K562 (cell line): Measurements from ENCODE around the gene GJC2. TPM values are rescaled to one million over a fixed set of nuclear protein-coding genes. Genes with fewer than 3 reads are reported as not detected.

Experiments
- BMI1 ChIP-seq: fragments of 150-350 bp; IDR thresholded peaks from 2 replicates; pipeline ENCODE4 v1.6.1; 2014; ENCODE audit warnings: low read length
- HSF4 ChIP-seq: fragments of 250-450 bp; sonication (Bioruptor Pico); IDR thresholded peaks from 2 replicates; pipeline ENCODE4 v2.1.2; 2022; ENCODE audit warnings: mild to moderate bottlenecking, moderate library complexity, borderline replicate concordance
- MTA1 ChIP-seq: fragments of 450-650 bp; IDR thresholded peaks from 2 replicates; pipeline ENCODE4 v1.6.1; 2017; ENCODE audit warnings: borderline replicate concordance
- NBN ChIP-seq: fragments of 450-650 bp; IDR thresholded peaks from 2 replicates; pipeline ENCODE4 v1.6.1; 2016; ENCODE audit warnings: low read depth, mild to moderate bottlenecking
- POLR2A ChIP-seq: fragments of 450-650 bp; conservative IDR thresholded peaks from 2 replicates; pipeline ENCODE4 v1.6.1; 2016
- ZNF197 ChIP-seq: fragments of 200-800 bp; sonication (Bioruptor generic); IDR thresholded peaks from 2 replicates; pipeline ENCODE4 v1.6.1; 2016; ENCODE audit warnings: low read depth, missing genetic modification characterization, missing compliant biosample characterization
- ZNF23 ChIP-seq: fragments of 250-450 bp; sonication (Bioruptor Pico); IDR thresholded peaks from 2 replicates; pipeline ENCODE4 v1.4.0; 2020; ENCODE audit warnings: mild to moderate bottlenecking
- ZNF561 ChIP-seq: fragments of 450-650 bp; formaldehyde crosslinking; conservative IDR thresholded peaks from 2 replicates; pipeline ENCODE4 v1.4.0; 2020; ENCODE audit warnings: mild to moderate bottlenecking, moderate library complexity
- polyA plus RNA-seq, 8 experiments: library from polyadenylated mRNA; depleted of rRNA in 4 of 8; stranded (reverse) in 5 of 8; unstranded in 3 of 8; fragments of >200 nt; fragmentation: Nextera tagmentation in 2 of 8; fragmentation: Illumina TruSeq in 1 of 8; extraction: Ambion mirVana in 2 of 8; extraction: Trizol in 1 of 8; gene quantifications; 2 replicates each; pipeline versions ENCODE4 v1.2.1 to v1.2.3, GENCODE V29; 2011 to 2014; ENCODE audit warnings: inconsistent platforms in 1 of 8, missing spikeins in 1 of 8
- total RNA-seq, 7 experiments: library from RNA; depleted of rRNA in 6 of 7; stranded (reverse); fragments of >200 nt in 6 of 7; fragmentation: Illumina TruSeq in 2 of 7; extraction: Trizol in 2 of 7; gene quantifications; 2 replicates each; pipeline versions ENCODE4 v1.2.1 to v1.2.3, GENCODE V29; 2011 to 2021; ENCODE audit warnings: low replicate concordance in 1 of 7
- TF ChIP-seq, protein P1 (sequence below): sonication (generic); formaldehyde crosslinking; IDR thresholded peaks from 2 replicates; pipeline ENCODE4 v1.8.1; 2023; ENCODE audit warnings: missing genetic modification reagents, mild to moderate bottlenecking, borderline replicate concordance
- TF ChIP-seq, protein P2 (sequence below), 2 experiments: fragments of 450-650 bp in 1 of 2; sonication (generic) in 1 of 2; formaldehyde crosslinking in 1 of 2; IDR thresholded peaks in 1 of 2; conservative IDR thresholded peaks in 1 of 2; 2 replicates each; pipeline versions ENCODE4 v1.6.1 to v1.8.1; 2016 to 2023; ENCODE audit warnings: mild to moderate bottlenecking in 2 of 2, moderate library complexity in 2 of 2, inconsistent platforms in 1 of 2, missing genetic modification reagents in 1 of 2
- TF ChIP-seq, protein P3 (sequence below): fragments of 250-450 bp; sonication (Bioruptor Pico); IDR thresholded peaks from 2 replicates; pipeline ENCODE4 v1.4.0; 2020; ENCODE audit warnings: borderline replicate concordance
- TF ChIP-seq, protein P4 (sequence below): fragments of 450-650 bp; IDR thresholded peaks from 2 replicates; pipeline ENCODE4 v1.6.1; 2018; ENCODE audit not compliant: partially characterized antibody
- TF ChIP-seq, protein P5 (sequence below): fragments of 250-450 bp; sonication (Bioruptor Pico); IDR thresholded peaks from 2 replicates; pipeline ENCODE4 v1.5.1; 2021; ENCODE audit warnings: mild to moderate bottlenecking

Gene GJC2
- total and polyA plus RNA-seq, 9 of the 15 experiments (the other 6 are each of a cell fraction or from before 2014, with no cell fraction given): 0.03 to 0.62 (median 0.11) TPM; not detected in 2

DNA sequence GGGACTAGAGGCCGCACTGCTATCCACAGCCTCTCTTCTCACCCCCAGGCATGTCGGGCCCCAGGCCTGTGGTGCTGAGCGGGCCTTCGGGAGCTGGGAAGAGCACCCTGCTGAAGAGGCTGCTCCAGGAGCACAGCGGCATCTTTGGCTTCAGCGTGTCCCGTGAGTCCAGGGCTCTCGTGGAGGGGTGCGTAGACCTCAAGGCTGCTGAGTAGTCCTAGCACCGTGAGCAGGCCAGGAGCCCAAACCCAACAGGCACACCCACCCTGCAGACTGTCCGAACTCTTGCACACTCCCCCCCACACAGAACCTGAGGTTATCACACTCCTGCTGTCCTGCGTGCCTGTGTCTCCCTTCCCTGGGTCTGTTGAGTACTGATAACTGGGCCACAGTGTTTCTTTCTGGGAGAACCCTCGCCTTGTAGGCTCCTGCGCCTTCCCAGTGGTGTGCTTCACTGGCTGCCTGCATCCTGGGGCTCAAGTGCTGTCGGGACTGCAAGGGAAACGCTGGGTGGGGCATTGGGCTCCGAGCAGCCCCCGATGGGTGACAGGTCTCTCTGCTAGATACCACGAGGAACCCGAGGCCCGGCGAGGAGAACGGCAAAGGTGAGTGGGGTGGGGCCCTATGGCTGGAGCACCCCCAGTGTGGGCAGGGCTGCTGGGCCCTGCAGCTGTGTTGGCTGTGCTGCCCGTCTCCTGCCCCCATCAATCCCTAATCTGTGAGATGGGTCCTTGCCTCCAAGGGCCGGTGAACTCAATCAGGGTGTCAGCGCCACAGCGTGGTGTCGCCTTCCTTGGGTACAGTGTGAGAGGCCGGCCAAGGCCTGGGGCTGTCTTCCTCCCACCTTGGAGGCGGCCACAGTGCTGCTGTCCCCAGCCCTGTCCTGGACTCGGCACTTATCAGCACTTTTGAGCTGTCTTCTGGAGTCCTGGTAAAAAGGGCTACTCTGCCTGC lies 4.0 kb upstream of the GJC2 start (continued):
- TF ChIP-seq, protein P1, sequence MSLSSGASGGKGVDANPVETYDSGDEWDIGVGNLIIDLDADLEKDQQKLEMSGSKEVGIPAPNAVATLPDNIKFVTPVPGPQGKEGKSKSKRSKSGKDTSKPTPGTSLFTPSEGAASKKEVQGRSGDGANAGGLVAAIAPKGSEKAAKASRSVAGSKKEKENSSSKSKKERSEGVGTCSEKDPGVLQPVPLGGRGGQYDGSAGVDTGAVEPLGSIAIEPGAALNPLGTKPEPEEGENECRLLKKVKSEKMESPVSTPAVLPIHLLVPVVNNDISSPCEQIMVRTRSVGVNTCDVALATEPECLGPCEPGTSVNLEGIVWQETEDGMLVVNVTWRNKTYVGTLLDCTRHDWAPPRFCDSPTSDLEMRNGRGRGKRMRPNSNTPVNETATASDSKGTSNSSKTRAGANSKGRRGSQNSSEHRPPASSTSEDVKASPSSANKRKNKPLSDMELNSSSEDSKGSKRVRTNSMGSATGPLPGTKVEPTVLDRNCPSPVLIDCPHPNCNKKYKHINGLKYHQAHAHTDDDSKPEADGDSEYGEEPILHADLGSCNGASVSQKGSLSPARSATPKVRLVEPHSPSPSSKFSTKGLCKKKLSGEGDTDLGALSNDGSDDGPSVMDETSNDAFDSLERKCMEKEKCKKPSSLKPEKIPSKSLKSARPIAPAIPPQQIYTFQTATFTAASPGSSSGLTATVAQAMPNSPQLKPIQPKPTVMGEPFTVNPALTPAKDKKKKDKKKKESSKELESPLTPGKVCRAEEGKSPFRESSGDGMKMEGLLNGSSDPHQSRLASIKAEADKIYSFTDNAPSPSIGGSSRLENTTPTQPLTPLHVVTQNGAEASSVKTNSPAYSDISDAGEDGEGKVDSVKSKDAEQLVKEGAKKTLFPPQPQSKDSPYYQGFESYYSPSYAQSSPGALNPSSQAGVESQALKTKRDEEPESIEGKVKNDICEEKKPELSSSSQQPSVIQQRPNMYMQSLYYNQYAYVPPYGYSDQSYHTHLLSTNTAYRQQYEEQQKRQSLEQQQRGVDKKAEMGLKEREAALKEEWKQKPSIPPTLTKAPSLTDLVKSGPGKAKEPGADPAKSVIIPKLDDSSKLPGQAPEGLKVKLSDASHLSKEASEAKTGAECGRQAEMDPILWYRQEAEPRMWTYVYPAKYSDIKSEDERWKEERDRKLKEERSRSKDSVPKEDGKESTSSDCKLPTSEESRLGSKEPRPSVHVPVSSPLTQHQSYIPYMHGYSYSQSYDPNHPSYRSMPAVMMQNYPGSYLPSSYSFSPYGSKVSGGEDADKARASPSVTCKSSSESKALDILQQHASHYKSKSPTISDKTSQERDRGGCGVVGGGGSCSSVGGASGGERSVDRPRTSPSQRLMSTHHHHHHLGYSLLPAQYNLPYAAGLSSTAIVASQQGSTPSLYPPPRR (CRISPR knock-in tag): no peak
- TF ChIP-seq ZNF561 (CRISPR knock-in tag) (no peak), MTA1 (peak; percentile 89), ZNF197 (CRISPR knock-in tag) (no peak), HSF4 (no peak), NBN (peak; percentile 81; the same call in 1 of the 2 replicates), POLR2A (no peak), BMI1 (no peak), ZNF23 (CRISPR knock-in tag) (no peak)
- TF ChIP-seq, protein P2, sequence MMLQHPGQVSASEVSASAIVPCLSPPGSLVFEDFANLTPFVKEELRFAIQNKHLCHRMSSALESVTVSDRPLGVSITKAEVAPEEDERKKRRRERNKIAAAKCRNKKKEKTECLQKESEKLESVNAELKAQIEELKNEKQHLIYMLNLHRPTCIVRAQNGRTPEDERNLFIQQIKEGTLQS (IDR thresholded peaks at IDR 0.05): no peak
- TF ChIP-seq, protein P2 (CRISPR knock-in tag; conservative IDR thresholded peaks at IDR 0.05): no peak
- TF ChIP-seq, protein P3, sequence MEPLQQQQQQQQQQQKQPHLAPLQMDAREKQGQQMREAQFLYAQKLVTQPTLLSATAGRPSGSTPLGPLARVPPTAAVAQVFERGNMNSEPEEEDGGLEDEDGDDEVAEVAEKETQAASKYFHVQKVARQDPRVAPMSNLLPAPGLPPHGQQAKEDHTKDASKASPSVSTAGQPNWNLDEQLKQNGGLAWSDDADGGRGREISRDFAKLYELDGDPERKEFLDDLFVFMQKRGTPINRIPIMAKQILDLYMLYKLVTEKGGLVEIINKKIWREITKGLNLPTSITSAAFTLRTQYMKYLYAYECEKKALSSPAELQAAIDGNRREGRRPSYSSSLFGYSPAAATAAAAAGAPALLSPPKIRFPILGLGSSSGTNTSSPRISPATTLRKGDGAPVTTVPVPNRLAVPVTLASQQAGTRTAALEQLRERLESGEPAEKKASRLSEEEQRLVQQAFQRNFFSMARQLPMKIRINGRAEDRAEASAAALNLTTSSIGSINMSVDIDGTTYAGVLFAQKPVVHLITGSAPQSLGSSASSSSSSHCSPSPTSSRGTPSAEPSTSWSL (CRISPR knock-in tag): no peak
- TF ChIP-seq, protein P4, sequence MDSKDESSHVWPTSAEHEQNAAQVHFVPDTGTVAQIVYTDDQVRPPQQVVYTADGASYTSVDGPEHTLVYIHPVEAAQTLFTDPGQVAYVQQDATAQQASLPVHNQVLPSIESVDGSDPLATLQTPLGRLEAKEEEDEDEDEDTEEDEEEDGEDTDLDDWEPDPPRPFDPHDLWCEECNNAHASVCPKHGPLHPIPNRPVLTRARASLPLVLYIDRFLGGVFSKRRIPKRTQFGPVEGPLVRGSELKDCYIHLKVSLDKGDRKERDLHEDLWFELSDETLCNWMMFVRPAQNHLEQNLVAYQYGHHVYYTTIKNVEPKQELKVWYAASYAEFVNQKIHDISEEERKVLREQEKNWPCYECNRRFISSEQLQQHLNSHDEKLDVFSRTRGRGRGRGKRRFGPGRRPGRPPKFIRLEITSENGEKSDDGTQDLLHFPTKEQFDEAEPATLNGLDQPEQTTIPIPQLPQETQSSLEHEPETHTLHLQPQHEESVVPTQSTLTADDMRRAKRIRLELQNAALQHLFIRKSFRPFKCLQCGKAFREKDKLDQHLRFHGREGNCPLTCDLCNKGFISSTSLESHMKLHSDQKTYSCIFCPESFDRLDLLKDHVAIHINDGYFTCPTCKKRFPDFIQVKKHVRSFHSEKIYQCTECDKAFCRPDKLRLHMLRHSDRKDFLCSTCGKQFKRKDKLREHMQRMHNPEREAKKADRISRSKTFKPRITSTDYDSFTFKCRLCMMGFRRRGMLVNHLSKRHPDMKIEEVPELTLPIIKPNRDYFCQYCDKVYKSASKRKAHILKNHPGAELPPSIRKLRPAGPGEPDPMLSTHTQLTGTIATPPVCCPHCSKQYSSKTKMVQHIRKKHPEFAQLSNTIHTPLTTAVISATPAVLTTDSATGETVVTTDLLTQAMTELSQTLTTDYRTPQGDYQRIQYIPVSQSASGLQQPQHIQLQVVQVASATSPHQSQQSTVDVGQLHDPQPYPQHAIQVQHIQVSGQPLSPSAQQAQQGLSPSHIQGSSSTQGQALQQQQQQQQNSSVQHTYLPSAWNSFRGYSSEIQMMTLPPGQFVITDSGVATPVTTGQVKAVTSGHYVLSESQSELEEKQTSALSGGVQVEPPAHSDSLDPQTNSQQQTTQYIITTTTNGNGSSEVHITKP: peak; percentile 63
- TF ChIP-seq, protein P5, sequence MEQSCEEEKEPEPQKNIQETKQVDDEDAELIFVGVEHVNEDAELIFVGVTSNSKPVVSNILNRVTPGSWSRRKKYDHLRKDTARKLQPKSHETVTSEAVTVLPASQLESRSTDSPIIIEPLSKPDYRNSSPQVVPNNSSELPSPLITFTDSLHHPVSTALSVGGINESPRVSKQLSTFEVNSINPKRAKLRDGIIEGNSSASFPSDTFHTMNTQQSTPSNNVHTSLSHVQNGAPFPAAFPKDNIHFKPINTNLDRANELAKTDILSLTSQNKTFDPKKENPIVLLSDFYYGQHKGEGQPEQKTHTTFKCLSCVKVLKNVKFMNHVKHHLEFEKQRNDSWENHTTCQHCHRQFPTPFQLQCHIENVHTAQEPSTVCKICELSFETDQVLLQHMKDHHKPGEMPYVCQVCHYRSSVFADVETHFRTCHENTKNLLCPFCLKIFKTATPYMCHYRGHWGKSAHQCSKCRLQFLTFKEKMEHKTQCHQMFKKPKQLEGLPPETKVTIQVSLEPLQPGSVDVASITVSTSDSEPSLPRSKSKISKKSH (CRISPR knock-in tag): no peak
